OCI-LY7 (cell line): Measurements from ENCODE around the gene ALDH1A3.

ENCODE experiments used
- EZH2phosphoT487 ChIP-seq: fragments of 200-600 bp; sonication (generic); IDR thresholded peaks from 2 replicates; pipeline ENCODE4 v1.6.1; 2018; ENCODE audit warnings: low read depth, borderline replicate concordance, mild to moderate bottlenecking, mixed run types, antibody characterized with exemption, low read length, moderate library complexity, mixed read lengths
- TF ChIP-seq, protein P1 (sequence below): fragments of 200-600 bp; sonication (generic); conservative IDR thresholded peaks from 2 replicates; pipeline ENCODE4 v1.5.1; 2014; ENCODE audit warnings: mild to moderate bottlenecking, antibody characterized with exemption, low read length, moderate library complexity, mixed read lengths

- TF ChIP-seq, protein P1, sequence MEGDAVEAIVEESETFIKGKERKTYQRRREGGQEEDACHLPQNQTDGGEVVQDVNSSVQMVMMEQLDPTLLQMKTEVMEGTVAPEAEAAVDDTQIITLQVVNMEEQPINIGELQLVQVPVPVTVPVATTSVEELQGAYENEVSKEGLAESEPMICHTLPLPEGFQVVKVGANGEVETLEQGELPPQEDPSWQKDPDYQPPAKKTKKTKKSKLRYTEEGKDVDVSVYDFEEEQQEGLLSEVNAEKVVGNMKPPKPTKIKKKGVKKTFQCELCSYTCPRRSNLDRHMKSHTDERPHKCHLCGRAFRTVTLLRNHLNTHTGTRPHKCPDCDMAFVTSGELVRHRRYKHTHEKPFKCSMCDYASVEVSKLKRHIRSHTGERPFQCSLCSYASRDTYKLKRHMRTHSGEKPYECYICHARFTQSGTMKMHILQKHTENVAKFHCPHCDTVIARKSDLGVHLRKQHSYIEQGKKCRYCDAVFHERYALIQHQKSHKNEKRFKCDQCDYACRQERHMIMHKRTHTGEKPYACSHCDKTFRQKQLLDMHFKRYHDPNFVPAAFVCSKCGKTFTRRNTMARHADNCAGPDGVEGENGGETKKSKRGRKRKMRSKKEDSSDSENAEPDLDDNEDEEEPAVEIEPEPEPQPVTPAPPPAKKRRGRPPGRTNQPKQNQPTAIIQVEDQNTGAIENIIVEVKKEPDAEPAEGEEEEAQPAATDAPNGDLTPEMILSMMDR = no peak
- TF ChIP-seq EZH2phosphoT487 = no peak
Observed at GRCh38 chr15:100856867-100857266, 22.8 kb upstream of the ALDH1A3 start.
